D721Med (cell line): Measurements from ENCODE around the gene SHANK1.

ENCODE experiments used
- DNase-seq: peaks from one replicate; pipeline ENCODE4 v3.0.0; 2011; ENCODE audit warnings: low spot score; ENCODE audit not compliant: insufficient read length
- FAIRE-seq: peaks from 2 replicates; lab custom pipeline; 2011; peaks lifted over from hg19 to GRCh38; lab: Jason Lieb, UNC
- CTCF ChIP-seq: IDR thresholded peaks from 2 replicates; pipeline ENCODE4 v1.5.1; 2012; ENCODE audit warnings: mild to moderate bottlenecking, control low read depth; ENCODE audit not compliant: insufficient read depth; ENCODE audit errors: missing control alignments

The SHANK1 gene

GRCh38 chr19:50661766-50662650 lies 57.6 kb downstream of the SHANK1 start:
- no peak for DNase-seq
- no peak for TF ChIP-seq CTCF
- no peak for FAIRE-seq

- DNase-seq (no peak), FAIRE-seq (no peak)
- no peak for TF ChIP-seq CTCF
Measured at GRCh38 chr19:50661023-50661422, 58.6 kb downstream of the SHANK1 start.

DNA sequence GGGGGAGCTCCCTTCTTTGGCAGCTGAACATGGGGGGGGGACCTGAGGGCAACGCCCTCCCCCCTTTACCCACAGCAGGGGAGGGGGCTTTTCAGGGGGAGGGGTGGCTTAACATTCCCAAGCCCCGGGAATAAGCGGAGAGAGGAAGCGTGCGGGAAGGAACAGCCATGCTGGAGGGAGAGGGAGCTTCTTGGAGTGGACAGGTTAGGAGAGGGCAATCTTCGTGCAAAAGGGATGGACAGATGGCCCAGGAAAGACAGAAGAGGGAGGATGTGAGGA lies 59.6 kb downstream of the SHANK1 start:
- TF ChIP-seq CTCF, result no peak
- no peak for DNase-seq
- FAIRE-seq, result no peak

DNA sequence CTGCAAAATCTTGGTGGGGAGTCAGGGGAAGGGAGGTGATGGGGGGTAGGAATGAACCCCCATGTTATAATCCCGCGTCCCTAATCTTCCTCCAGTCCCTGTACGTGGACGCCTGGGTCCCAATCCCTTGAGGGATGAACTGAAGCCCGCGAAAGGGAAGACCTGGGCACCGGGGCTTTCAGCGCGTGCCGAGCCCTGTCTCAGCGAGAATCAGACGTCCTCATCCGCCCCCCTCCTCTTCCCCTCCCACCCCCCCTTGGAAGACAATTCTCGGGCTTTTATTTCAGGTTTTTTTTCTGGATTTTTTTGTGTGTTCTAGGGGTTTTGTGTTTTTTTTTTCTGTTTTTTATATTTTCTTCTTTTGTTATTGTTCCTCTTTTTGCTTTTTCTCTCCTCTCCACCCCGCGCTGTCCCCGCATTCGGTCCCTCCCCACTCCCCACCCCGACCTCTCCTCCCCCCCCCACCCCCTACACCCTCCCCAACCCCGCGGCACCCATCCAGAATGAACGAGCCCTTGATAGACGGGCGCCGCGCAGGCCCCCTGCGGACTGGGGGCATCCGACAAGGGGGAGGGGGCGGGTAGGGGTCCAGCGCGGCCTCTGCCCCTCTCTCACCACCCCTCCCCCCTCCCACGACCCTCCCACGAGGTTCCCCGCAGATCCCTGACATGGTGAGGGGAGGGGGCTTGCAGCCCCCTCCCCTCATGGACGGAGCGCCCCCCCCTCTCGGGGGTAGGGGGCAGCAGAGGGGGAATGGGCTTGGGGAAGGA lies 60.1 kb downstream of the SHANK1 start:
- FAIRE-seq, result no peak
- TF ChIP-seq CTCF, result no peak
- DNase-seq, result no peak

DNA sequence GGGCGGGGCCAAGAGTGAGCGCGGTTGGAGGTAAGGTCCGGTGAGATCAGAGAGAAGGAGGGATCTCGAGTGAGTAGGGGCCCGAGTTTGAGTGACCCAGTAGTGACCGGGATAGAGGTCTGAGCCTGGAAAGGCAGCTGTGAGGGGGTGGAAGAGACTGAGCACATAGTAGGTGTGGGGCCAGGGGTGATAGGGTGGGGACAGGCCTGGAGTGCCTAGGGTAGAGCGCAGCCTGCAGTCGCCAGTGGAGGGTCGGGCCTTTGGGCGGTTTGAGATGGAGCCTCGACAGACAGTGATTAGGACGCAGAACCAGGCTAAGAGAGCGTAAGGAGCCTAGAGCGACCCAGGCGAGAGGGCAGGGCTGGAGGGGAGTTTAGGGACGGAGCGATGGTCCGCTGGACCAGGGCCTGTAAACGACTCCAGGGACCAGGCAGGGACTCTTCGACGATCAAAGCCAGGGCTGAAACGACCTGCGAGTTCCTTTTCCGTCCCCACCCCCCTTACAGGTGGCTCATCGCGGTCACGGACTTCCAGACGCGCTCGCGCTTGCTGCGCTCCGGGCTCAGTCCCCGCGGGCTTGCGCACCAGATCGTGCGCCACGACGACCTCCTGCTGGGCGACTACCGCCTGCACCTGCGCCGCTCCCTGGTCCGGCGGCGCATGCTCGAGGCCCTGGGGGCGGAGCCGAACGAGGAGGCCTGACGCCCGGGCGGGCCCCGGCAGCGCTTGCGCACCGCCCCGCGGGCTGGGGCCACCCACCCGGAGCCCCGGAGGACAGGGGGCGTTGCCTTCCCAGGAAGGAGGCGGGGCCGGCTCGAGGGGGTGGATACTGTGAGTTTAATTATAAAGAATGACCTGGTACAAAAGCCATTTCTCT lies 60.9 kb downstream of the SHANK1 start:
- FAIRE-seq (no peak), DNase-seq (peak; percentile 84)
- no peak for TF ChIP-seq CTCF

GRCh38 chr19:50657712-50658440 lies 61.7 kb downstream of the SHANK1 start:
- no peak for TF ChIP-seq CTCF
- DNase-seq, result peak; percentile 82
- no peak for FAIRE-seq
